Retinal pigment epithelial cell (primary cell): Measurements from ENCODE around the gene TBC1D22A.

Source experiments
- DNase-seq: peaks from one replicate; pipeline ENCODE4 v3.0.0-alpha.2; 2010; ENCODE audit warnings: low read depth
- H3K4me3 ChIP-seq: 2 replicates; pipeline ENCODE4 v1.5.1; 2011; ENCODE audit warnings: mild to moderate bottlenecking, low read length, control low read depth, moderate library complexity
- TF ChIP-seq, protein P1 (sequence below): conservative IDR thresholded peaks from 2 replicates; pipeline ENCODE4 v1.5.1; 2011; ENCODE audit warnings: low read depth, low read length, control low read depth, inconsistent platforms

The TBC1D22A gene

GRCh38 chr22:46994983-46995382 lies 232.5 kb downstream of the TBC1D22A start:
- no peak overlapping the region for H3K4me3 ChIP-seq
- DNase-seq: no peak
- TF ChIP-seq, protein P1, sequence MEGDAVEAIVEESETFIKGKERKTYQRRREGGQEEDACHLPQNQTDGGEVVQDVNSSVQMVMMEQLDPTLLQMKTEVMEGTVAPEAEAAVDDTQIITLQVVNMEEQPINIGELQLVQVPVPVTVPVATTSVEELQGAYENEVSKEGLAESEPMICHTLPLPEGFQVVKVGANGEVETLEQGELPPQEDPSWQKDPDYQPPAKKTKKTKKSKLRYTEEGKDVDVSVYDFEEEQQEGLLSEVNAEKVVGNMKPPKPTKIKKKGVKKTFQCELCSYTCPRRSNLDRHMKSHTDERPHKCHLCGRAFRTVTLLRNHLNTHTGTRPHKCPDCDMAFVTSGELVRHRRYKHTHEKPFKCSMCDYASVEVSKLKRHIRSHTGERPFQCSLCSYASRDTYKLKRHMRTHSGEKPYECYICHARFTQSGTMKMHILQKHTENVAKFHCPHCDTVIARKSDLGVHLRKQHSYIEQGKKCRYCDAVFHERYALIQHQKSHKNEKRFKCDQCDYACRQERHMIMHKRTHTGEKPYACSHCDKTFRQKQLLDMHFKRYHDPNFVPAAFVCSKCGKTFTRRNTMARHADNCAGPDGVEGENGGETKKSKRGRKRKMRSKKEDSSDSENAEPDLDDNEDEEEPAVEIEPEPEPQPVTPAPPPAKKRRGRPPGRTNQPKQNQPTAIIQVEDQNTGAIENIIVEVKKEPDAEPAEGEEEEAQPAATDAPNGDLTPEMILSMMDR: no peak

DNA sequence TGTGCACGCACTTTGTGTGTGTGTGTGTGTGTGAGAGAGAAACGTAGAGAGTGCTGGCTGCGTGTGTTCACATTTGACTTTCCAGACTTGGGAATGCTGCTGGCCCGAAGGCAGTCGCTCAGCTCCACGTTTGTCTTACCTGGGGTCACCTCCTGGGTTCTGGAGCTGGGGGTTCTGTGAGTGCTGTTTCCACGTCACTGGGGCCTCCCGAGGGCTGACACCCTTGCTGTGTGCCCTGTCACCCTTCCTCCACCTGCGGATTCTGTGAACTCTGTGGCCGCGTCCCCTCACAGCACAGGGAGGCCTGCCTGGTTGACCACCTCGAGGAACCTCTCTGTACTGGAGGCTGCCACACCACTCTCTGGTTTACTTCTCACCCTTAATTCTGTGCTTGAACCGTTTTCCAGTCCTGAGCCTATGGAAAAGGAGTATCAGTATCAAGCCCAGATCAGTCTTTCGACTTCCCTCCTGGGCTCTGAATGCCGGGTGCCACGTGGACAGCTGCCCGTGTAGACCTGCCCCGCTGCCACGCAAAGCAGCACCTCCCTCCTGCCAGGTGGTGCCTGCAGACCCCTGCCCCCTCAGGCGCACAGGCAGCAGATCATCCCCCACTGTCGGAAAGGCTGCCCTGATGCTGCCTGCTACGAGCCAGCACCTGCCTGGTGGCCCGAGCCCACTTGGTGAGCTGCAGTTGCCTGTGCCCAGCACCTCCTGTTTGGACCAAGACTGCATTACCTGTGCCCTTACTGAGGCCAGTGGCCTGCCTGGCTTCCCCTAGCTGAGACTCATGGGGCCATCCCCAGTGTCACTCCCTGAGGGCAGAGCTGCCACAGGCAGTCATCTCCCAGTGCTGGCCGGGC lies 233.3 kb downstream of the TBC1D22A start:
- TF ChIP-seq, protein P1: no peak
- DNase-seq: no peak
- no peak overlapping the region for H3K4me3 ChIP-seq

DNA sequence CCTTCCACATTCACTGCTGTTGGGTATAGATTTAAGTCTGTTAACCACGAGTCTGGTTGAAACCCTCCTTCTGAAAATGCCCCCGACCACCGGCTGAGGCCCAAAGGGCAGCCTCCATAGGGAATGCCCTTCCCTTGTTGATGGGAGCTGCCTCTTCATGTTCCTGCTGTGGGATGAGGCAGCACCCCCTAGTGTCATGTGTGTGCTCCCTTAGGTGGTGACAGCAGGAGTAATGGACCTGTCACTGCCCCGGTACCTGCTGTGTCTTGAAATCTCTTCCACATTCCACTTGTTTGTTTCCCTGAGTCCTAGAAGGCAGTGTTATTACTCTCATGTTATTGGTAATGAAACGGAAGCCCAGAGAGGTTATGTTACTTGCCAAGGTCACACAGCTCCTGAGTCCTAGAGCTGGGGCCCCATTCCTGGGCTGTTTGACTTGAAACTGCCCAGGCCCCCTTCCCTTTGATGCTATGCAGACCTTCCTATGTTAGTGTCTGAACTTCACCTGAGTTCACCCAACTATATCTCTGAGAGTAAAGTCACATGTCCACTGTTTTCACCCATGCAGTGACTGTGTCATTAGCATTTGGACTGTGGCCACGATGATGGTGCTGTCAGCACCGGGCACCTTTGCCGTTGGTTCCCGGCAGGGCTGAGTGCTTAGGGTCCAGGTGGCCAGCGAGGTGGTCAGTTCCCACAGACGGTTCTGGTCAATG lies 234.3 kb downstream of the TBC1D22A start:
- TF ChIP-seq, protein P1: peak; percentile 28
- DNase-seq: no peak

DNA sequence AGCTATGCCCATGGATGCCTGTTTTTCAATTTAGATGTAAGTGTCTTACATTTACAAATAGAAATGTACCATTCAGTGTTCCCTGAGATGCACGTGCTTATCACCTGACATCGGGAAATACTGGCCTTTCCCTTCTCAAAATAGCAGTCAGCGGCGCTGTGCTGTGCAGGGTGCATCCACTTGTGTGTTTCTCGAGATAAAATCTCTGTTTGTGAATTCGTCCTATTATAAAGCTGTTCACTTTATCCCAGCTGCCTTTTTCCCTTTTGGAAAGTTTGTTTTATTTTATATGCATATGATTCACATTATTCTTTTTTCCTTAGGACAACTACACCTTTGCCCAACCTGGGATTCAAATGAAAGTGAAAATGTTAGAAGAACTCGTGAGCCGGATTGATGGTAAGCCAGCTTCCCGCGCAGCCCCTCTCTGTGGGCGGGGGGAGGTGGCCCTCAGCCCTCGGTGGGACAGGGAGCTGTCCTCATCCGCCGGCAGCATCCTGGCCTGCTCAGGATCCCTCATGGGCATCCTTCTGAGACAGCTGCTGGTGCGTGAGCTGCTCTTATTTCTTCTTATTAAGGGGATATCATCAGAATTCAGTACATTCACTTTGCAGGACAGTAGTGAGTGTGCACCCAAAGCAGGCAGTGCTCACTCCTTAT lies 235.0 kb downstream of the TBC1D22A start:
- no peak overlapping the region for H3K4me3 ChIP-seq
- no peak for DNase-seq
- TF ChIP-seq, protein P1: no peak

More for the DNA sequence above, 234.3 kb downstream of the TBC1D22A start:
- H3K4me3 ChIP-seq: no peak overlapping the region

DNA sequence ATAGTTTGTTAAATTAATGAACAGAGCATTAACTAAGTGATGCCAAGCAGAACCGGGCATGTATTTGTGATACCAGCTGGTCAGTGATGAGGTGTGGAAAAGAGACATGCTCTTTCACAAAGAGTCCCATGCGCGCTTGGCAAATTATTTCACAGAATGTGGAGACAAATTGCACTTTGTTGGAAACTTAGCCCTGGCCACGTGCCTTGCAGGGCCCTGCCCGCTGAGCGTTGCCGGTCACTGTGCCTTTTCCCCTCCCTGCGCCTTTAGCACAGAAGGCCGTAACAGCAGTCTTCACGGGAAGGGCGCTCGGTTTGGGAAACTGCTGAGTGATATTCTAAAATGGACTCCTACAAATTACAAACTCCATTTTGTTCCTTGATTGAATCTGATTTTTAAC lies 235.9 kb downstream of the TBC1D22A start:
- no peak overlapping the region for H3K4me3 ChIP-seq
- no peak for DNase-seq
- TF ChIP-seq, protein P1: no peak

DNA sequence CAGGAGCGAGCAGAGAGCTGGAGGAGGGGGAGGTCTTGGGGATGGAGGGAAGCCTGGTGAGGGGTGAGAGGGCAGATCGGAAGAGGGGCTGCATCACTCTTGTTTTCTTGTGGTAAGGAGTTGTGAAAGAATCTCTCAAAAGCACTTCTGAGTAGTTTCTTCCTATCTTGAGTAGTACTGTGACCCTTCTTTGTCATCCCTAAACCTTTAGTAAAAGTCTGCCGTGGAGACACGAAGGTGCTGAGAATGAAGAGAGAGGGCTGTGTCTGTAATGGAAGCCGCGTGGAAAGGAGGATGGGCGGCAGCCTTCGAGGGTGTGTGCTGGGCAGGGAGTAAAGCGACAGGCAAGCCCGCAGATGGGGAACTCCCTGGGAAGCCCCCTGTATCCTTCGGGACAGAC lies 237.8 kb downstream of the TBC1D22A start:
- H3K4me3 ChIP-seq: no peak overlapping the region
- TF ChIP-seq, protein P1: no peak
- no peak for DNase-seq
